SJSA1 (cell line): ENCODE results near the gene SYTL2. TPM values are rescaled to one million over a fixed set of nuclear protein-coding genes. Genes with fewer than 3 reads are reported as not detected.

Source experiments
- DNase-seq, 2 experiments: peaks; one replicate each; pipeline ENCODE4 v3.0.0-alpha.2; 2015 to 2020; ENCODE audit warnings: low spot score in 2 of 2, low read depth in 1 of 2
- H3K27ac ChIP-seq: fragments of 250-450 bp; sonication (Bioruptor Pico); 2 replicates; pipeline ENCODE4 v1.5.1; 2020; ENCODE audit warnings: mild to moderate bottlenecking, moderate library complexity
- H3K27me3 ChIP-seq: fragments of 250-450 bp; sonication (Bioruptor Pico); replicated peaks from 2 replicates; pipeline ENCODE4 v1.5.1; 2020; ENCODE audit warnings: mild to moderate bottlenecking, moderate library complexity
- H3K36me3 ChIP-seq: fragments of 250-450 bp; sonication (Bioruptor Pico); 2 replicates; pipeline ENCODE4 v1.5.1; 2020; ENCODE audit warnings: mild to moderate bottlenecking
- H3K4me1 ChIP-seq: fragments of 250-450 bp; sonication (Bioruptor Pico); replicated peaks from 2 replicates; pipeline ENCODE4 v1.6.1; 2021; ENCODE audit warnings: mild to moderate bottlenecking
- H3K4me3 ChIP-seq: fragments of 250-450 bp; sonication (Bioruptor Pico); 2 replicates; pipeline ENCODE4 v1.5.1; 2020; ENCODE audit warnings: mild to moderate bottlenecking
- H3K9me3 ChIP-seq: fragments of 250-450 bp; sonication (Bioruptor Pico); replicated peaks from 2 replicates; pipeline ENCODE4 v1.5.1; 2020; ENCODE audit warnings: mild to moderate bottlenecking
- total RNA-seq: library from RNA; depleted of rRNA; stranded (reverse); fragments of >200 nt; shearing (Covaris generic); gene quantifications from 2 replicates; pipeline ENCODE4 v1.2.3, GENCODE V29; 2014

SYTL2 gene
- total RNA-seq, 1 experiment from 2014 or later, result 4.9 TPM

DNA sequence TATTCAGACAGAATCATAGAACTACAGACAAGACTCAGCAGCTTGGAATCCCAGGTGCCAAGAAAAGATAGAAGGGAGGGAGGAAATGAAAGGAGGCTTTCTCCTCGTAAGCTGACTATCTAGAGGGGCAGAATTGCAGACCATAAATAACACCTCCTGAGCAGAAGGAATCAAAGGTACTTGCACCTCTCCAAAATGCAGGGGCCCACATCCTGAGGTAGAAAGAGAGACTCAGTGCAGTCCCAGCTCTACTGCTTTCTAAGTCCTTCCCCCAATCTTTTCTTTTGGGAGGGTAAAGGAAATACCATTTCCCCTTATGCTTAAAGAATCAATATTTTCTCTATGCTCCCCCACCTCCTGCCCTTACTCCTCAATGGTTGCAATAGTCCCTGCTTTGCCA lies 55.2 kb downstream of the SYTL2 start:
- Histone ChIP-seq H3K27ac (no peak overlapping the region), H3K4me3 (no peak overlapping the region), H3K36me3 (no peaks in the 10 kb centered on the region), H3K4me1 (no peaks in the 10 kb centered on the region), H3K9me3 (no peaks in the 10 kb centered on the region), H3K27me3 (no peaks in the 10 kb centered on the region)
- no peak for DNase-seq

DNA sequence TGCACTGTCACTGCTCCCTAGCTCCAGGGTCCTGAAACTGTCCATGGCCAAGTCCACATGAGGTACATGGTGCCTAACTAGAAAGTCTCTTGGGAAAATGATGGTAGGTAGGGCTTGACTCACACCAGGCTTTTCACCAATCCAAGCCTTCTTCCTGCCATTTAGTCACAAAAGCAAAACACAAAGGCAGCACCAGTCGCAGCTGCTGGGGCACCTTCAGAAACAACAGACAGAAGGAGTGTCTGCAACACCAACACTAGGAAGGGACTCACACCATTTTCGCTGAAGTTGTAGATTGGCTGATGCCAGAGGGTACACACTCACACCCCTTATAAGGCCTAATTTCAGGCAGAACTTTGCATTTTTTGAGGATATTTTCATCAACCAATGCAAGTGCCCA lies 55.7 kb downstream of the SYTL2 start:
- Histone ChIP-seq H3K4me3 (no peak overlapping the region), H3K27me3 (no peaks in the 10 kb centered on the region), H3K9me3 (no peaks in the 10 kb centered on the region), H3K27ac (no peak overlapping the region), H3K36me3 (no peaks in the 10 kb centered on the region), H3K4me1 (no peaks in the 10 kb centered on the region)
- no peak for DNase-seq

DNA sequence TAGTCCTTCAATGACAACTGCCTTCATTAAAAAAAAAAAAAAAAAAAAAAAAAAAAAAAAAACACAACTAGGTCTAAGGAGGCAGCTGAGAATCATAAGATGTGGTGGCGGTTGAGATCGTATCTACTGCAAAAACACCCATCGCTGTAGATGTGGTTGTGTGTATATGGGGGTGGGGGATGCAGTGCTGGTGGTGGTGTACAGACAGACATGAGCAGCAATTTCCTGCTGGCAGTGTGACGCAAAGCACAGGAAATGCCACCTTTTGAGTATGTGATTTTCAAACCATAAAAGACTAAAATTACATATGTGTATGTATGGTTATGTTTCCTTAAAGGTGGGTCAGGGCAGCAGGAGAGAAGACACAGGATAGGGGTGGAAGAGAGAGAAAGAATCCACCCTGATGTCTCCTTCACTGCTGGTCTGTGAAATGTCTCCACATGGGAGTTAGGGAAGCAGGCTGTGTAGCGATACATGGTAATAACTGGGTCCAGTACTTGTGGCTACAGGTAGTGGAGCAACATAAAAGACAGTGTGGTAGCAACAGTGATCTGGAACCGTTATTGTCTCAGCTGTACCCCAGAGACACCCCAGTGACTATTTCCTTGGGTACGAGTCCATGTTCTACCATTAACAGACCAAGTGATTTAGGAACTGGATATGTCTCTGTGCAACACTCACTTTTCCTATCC lies 57.9 kb downstream of the SYTL2 start:
- Histone ChIP-seq H3K27ac (no peak overlapping the region), H3K4me1 (no peaks in the 10 kb centered on the region), H3K27me3 (no peaks in the 10 kb centered on the region), H3K4me3 (no peak overlapping the region), H3K9me3 (no peaks in the 10 kb centered on the region), H3K36me3 (no peaks in the 10 kb centered on the region)
- no peak for DNase-seq

DNA sequence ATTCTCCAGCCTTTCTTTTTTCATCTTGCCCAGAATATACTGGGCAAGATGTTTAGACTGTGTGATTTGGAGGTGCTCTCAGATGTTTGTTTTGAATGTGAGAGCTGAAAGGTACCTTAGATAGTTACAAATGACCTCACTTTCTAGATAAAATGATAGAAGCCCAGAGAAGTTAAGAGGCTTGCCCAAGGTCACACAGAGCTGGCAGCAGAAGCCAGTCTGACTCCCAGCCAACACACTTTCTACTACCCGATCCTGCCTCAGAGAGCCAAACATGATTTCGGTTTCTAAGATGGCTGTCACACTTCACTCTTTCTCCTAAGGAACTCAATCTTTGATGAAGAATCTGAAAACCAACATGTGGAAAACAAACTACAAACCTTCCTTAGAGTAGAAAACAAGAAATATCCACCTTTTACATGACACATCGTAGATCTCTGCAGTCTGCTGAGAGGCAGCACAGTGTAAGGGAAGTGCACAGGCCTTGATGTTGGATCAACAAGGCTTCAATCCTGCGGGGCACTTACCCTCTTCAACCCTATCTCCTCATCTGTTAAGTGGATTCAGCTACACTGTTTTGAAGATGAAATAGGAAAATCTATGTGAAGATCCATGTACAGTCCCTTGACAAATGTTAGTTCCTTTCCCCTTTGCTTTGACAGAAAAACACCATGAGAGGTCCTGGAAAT lies 58.6 kb downstream of the SYTL2 start:
- no peaks in the 10 kb centered on the region for H3K4me1 ChIP-seq
- no peaks in the 10 kb centered on the region for H3K36me3 ChIP-seq
- DNase-seq, result no peak
- H3K4me3 ChIP-seq, result no peak overlapping the region
- H3K9me3 ChIP-seq, result no peaks in the 10 kb centered on the region
- H3K27ac ChIP-seq, result no peak overlapping the region
- H3K27me3 ChIP-seq, result no peaks in the 10 kb centered on the region

DNA sequence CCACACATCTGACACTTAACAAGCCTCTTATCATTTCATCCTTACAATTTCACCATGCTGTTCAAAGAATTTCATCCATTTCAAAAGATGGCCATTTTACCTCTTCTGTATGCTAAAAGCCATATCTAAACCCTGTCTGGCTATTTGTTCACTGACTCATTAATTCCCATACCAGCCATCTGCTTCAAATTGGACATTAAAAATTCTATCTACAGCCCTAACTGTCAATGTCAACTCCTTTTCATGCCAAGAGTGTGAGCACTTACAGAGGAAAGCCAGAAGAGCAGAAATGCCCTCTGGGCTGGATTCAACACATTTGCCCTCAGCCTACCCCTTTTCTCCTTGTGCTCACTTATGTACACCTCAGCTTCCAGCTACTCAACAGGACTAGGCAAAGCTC lies 59.2 kb downstream of the SYTL2 start:
- Histone ChIP-seq H3K27me3 (no peaks in the 10 kb centered on the region), H3K4me1 (no peaks in the 10 kb centered on the region), H3K9me3 (no peaks in the 10 kb centered on the region), H3K27ac (no peak overlapping the region), H3K4me3 (no peak overlapping the region), H3K36me3 (no peaks in the 10 kb centered on the region)
- DNase-seq, result no peak

DNA sequence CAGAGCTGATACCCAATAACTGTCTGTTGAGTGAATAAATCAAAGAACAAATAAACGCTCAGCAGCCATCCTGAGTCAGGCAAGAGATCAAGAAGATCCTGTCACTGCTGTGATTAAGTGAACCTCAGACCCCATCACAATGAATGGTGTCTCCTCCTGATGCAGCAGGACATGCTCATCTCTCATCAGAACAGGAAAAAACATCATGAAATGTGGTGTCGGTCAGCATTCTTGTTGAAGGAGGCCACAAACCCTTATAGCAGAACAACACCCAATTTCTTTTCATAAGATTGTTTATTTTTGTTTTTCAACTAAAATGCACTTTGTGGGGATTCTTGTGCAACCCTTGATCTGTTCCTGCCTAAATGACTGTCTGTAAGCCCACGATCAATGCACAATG lies 60.3 kb downstream of the SYTL2 start:
- H3K9me3 ChIP-seq, result no peaks in the 10 kb centered on the region
- no peak overlapping the region for H3K4me3 ChIP-seq
- no peak for DNase-seq

DNA sequence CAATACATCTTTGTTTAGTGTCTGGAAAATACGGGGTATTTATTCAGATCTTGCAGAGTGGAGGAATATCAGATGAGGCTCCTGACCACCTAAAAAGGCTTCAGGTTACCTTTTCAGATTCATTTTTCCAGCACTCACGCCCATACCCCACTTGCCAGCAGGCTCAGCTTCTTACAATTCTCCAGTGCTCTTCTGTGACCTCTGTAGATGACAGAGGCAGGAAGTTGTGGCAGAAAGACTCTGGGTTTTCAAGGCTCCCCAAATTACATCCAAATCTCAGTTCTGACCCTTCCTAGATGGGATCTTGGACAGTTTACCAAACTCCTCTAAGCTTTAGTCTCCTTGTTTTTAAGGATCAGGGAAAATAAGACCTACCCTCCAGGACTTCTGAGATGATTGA lies 61.1 kb downstream of the SYTL2 start:
- Histone ChIP-seq H3K27ac (no peak overlapping the region), H3K4me1 (no peaks in the 10 kb centered on the region), H3K4me3 (no peak overlapping the region), H3K27me3 (no peaks in the 10 kb centered on the region), H3K36me3 (no peaks in the 10 kb centered on the region), H3K9me3 (no peaks in the 10 kb centered on the region)
- no peak for DNase-seq

More for the DNA sequence above, 60.3 kb downstream of the SYTL2 start:
- no peak overlapping the region for H3K27ac ChIP-seq
- H3K4me1 ChIP-seq, result no peaks in the 10 kb centered on the region
- H3K27me3 ChIP-seq, result no peaks in the 10 kb centered on the region
- no peaks in the 10 kb centered on the region for H3K36me3 ChIP-seq

DNA sequence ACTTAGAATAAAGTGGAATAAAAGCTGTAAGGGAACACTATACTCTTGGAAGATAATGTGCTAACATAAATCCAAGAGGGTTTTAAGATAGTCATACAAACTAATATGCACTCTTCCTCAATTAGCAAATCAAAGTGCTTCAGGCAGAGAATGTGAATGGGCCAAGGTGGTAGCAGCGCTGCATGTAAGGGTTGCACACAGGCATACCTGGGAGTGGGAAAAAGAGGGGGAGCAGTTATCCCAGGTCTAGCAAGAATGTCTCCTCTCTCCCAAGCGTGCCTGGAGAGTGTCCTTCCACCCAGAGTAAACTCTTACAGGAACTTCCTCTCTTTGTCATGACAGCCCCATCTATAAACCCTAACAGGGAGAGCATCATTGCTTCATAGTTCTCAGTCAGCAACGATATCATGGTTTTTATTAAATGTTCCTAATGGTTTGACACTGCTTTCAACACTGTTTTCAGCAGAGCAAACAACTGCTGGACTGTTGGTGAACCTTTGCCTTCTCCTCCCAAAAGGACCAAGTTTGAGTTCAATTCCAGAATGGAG lies 61.6 kb downstream of the SYTL2 start:
- Histone ChIP-seq H3K9me3 (no peaks in the 10 kb centered on the region), H3K4me1 (no peaks in the 10 kb centered on the region), H3K27me3 (no peaks in the 10 kb centered on the region), H3K27ac (no peak overlapping the region), H3K4me3 (no peak overlapping the region), H3K36me3 (no peaks in the 10 kb centered on the region)
- no peak for DNase-seq

DNA sequence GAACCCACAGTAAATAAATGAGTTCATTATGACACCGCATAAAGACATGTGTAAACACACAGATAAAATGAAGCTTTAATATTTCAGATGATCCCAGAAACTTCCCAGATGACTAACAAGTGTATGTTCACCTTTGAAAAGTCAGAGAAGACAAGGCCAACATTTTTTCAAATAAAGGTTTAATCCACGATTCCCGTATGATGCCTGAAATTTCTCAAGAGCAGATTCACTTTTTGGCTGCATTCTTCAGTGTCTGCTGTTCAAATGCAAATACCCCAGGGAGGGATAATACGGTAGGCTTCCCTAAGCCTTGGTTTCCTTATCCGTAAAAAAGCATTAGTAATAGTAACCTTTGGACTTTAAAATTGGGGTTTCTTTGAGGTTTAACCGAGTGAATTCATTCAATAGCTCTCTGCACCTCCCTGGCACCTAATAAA lies 62.5 kb downstream of the SYTL2 start:
- no peak overlapping the region for H3K4me3 ChIP-seq
- no peak overlapping the region for H3K27ac ChIP-seq
- H3K36me3 ChIP-seq, result no peaks in the 10 kb centered on the region
- DNase-seq, result no peak
- H3K4me1 ChIP-seq, result no peaks in the 10 kb centered on the region
- H3K27me3 ChIP-seq, result no peaks in the 10 kb centered on the region
- H3K9me3 ChIP-seq, result no peaks in the 10 kb centered on the region

DNA sequence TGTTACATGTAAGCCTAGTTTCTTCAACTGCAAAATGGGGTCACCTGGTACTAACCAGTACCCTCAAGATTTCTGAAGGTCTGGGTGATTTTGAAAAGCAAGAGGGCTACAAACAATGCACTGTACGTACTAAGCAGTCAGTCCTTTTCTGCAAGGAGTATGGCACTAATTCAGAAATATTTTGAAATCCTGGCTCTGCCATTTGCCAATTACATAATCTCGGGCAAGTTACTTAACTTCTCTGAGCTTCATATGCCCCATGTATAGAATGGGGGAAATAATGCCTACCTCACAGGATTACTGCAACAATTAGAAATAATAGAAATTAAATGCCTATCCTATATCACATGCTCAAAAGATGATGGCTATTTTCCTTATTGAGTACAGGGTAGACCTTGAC lies 64.3 kb downstream of the SYTL2 start:
- H3K27ac ChIP-seq, result no peak overlapping the region
- DNase-seq, result no peak

DNA sequence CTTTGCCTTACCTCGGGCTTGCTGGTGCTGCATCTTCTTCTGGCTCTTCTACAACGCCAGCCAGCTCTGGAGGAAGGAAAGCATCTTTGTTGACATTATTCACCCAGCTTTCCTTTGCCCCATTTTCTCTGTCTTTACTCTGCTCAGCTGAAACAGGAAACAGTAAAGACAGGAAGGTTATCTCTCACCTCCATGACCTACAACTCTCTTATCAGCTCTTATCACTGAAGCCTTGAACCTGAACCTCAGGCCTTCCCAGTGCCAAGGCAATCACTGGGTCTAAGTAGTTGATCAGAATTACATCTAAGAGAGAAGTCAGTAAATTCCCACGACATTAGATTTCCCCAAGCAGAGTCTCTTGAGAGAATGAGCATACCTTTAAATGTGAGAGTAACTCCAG lies 65.3 kb downstream of the SYTL2 start:
- no peak overlapping the region for H3K4me3 ChIP-seq
- no peaks in the 10 kb centered on the region for H3K36me3 ChIP-seq
- H3K27ac ChIP-seq, result no peak overlapping the region
- DNase-seq, result no peak
- H3K9me3 ChIP-seq, result no peaks in the 10 kb centered on the region
- no peaks in the 10 kb centered on the region for H3K4me1 ChIP-seq
- no peaks in the 10 kb centered on the region for H3K27me3 ChIP-seq

More for the DNA sequence above, 64.3 kb downstream of the SYTL2 start:
- H3K36me3 ChIP-seq, result no peaks in the 10 kb centered on the region
- no peaks in the 10 kb centered on the region for H3K27me3 ChIP-seq
- no peaks in the 10 kb centered on the region for H3K9me3 ChIP-seq
- H3K4me1 ChIP-seq, result no peaks in the 10 kb centered on the region
- H3K4me3 ChIP-seq, result no peak overlapping the region

DNA sequence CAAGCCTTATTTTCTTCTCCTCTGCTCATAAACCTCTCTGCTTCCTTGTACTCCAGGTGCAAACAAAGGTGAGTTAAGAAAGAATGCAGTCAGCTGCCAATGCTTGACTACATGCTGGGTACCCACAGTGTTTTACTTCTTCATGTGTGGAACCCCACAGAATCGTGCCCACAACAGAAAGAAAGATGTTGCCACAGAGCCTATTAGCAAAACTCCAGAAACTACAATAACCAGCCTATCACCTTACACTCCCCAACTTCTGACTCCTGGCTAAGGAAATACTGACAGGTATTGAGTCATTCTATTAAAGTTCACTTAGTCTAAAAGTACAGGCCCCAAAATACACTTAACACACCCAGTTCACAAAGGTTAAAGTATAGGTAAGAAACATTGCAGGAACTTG lies 68.1 kb downstream of the SYTL2 start:
- Histone ChIP-seq H3K4me3 (no peak overlapping the region), H3K27me3 (no peaks in the 10 kb centered on the region), H3K9me3 (no peaks in the 10 kb centered on the region), H3K36me3 (no peaks in the 10 kb centered on the region), H3K4me1 (no peaks in the 10 kb centered on the region), H3K27ac (no peak overlapping the region)
- DNase-seq, result no peak

DNA sequence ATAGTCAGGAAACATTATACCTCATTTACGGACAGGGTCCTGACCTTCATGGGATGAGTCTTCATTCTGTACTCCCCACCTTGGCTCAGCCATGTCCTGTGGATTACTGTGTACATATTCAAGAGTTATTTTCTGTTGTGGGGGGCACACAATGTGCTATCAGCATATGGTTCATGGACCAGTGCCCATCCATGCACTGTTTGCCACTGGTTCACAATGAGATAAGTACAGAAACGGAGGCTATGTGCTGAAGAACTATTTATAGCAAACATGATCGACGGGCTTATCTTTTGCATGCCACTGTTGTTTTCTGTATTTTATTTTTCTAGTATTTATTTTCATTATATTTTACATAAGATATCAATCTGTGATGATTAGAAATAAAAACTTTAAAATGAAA lies 68.6 kb downstream of the SYTL2 start:
- H3K27me3 ChIP-seq, result no peaks in the 10 kb centered on the region
- no peak overlapping the region for H3K4me3 ChIP-seq
- H3K9me3 ChIP-seq, result no peaks in the 10 kb centered on the region
- H3K36me3 ChIP-seq, result no peaks in the 10 kb centered on the region
- H3K27ac ChIP-seq, result no peak overlapping the region
- no peak for DNase-seq
- H3K4me1 ChIP-seq, result no peaks in the 10 kb centered on the region

DNA sequence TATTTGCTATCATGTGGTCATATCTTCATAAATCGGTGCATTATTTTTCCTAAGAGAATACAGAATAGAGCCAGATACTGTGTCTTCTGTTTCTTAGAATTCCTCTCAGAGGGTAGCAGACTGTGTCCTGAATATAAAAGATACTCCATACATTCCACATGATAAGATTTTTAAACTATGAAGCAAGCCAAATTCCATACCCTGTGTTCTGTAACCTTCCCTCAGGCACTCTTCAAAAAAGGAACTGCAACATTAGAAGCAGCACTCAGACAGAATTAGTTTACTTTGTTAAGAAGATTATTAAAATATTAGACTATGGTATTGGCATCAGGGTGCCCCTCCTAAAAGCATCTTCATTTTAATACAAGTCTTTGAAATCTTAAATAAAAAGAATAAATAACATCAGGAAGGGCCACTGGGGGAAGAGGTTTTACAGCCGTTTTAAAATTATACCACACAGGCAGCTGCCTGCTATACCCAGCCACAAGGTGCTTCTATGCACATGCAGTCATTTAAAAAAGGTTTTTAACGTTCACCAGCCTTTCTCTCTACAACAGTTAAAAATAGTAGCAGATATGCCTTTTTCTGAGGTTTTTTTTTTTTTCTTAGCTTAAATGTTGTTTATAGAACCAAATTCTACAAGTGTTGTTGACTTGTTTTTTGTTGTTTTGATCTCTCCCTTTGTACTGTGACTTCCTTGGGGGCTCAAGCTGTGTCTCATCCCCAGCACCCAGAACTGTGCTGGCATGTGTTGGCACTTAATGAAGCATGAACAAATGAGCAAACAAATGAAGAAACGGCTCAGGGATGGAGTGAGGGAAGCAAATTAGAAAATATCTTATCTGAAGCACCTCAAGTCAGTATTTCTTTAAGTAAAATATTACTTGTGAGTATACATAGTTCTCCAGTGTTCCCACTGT lies 70.2 kb downstream of the SYTL2 start:
- H3K27me3 ChIP-seq, result no peaks in the 10 kb centered on the region
- H3K4me1 ChIP-seq, result no peaks in the 10 kb centered on the region
- H3K36me3 ChIP-seq, result no peaks in the 10 kb centered on the region
- no peak overlapping the region for H3K4me3 ChIP-seq
- no peaks in the 10 kb centered on the region for H3K9me3 ChIP-seq
- no peak overlapping the region for H3K27ac ChIP-seq
- no peak for DNase-seq
